SH-SY5Y (cell line): ENCODE measurements around the gene ARHGAP26.

Experiments
- GATA2 ChIP-seq: IDR thresholded peaks from 2 replicates; pipeline ENCODE4 v1.6.1; 2011; ENCODE audit warnings: mild to moderate bottlenecking, low read depth, low read length
- GATA3 ChIP-seq: IDR thresholded peaks from 2 replicates; pipeline ENCODE4 v1.6.1; 2011; ENCODE audit warnings: low read depth, mild to moderate bottlenecking, low read length, moderate library complexity

- TF ChIP-seq GATA2 (no peak), GATA3 (no peak)
These were observed 136.9 kb downstream of the ARHGAP26 start for GRCh38 chr5:142906863-142907671.
